IPS-20b (cell line): ENCODE measurements around the gene ZNF280C.
"Not testable (repeated sequence)": the region's sequence is repeated elsewhere in the genome, so short reads cannot be mapped to it uniquely, and the experiment has no call there.

Source experiments
- H3K27ac ChIP-seq: one replicate; pipeline ENCODE4 v1.5.1; 2013; ENCODE audit warnings: low read length
- H3K27me3 ChIP-seq: 2 replicates; pipeline ENCODE4 v1.6.1; 2013; ENCODE audit warnings: mild to moderate bottlenecking, low read length, inconsistent platforms; ENCODE audit not compliant: insufficient read depth
- H3K36me3 ChIP-seq: 2 replicates; pipeline ENCODE4 v1.6.1; 2013; ENCODE audit warnings: low read depth, mild to moderate bottlenecking, inconsistent platforms, low read length, moderate library complexity; ENCODE audit not compliant: insufficient read depth
- H3K4me1 ChIP-seq: 2 replicates; pipeline ENCODE4 v1.6.1; 2013; ENCODE audit warnings: mild to moderate bottlenecking, control low read depth, inconsistent platforms, low read length, moderate library complexity; ENCODE audit not compliant: insufficient read depth
- H3K4me3 ChIP-seq: 2 replicates; pipeline ENCODE4 v1.5.1; 2013; ENCODE audit warnings: mild to moderate bottlenecking, low read length, inconsistent platforms
- H3K9ac ChIP-seq: 2 replicates; pipeline ENCODE4 v1.6.1; 2013; ENCODE audit warnings: low read depth, mild to moderate bottlenecking, inconsistent platforms, low read length, moderate library complexity
- H3K9me3 ChIP-seq: 2 replicates; pipeline ENCODE4 v1.6.1; 2013; ENCODE audit warnings: mild to moderate bottlenecking, low read depth, low read length, inconsistent platforms; ENCODE audit not compliant: insufficient read depth

ZNF280C gene

DNA sequence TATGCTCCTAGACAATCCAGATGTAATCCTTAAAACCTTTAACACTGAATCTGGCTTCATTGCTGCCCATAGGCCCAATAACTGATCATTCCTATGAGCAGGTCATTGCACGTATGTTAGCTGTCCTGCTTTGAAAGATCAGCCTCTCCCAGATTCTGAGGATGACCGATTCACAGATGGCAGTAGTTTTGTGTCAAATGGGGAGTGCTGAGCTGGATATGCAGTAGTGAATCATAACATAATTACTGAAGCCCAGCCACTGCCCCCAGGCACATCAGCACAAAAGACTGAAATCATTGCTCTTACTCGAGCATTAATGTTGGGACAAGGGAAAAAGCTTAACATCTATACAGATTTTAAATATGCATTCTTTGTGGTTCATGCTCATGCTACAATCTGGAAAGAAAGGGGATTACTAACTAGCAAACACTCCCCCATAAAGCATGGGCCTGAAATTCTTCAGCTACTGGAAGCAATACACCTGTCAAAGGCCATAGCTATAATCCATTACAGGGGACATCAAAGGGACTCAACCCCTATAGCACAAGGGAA lies 16.4 kb upstream of the ZNF280C start:
- H3K9me3 ChIP-seq: no peaks in the 10 kb centered on the region
- H3K27me3 ChIP-seq: no peaks in the 10 kb centered on the region
- no peaks in the 10 kb centered on the region for H3K36me3 ChIP-seq
- H3K4me3 ChIP-seq: no peak overlapping the region
- H3K27ac ChIP-seq: no peak overlapping the region
- H3K9ac ChIP-seq: no peak overlapping the region
- H3K4me1 ChIP-seq: peaks cover 6% of the 10 kb centered on the region; the same call in 1 of the 2 replicates

DNA sequence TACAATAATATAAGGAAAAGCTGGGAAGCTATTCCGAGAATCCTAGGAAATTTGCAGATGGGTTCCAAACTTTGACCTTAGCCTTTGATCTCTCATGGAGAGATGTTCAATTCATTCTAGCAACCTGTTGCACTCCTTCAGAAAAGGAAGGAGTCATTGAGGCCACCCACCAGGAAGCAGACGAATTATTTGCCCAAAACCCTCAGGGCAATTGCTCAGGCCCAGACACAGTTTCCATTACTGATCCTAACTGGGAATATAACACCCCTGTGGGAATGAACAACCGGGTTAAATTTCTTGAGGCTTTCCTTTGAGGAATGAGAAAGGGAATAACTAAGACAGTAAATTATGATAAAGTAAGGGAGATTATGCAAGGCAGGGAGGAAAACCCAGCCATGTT lies 13.5 kb upstream of the ZNF280C start:
- Histone ChIP-seq H3K4me3 (no peak overlapping the region), H3K4me1 (peaks cover 7% of the 10 kb centered on the region; the same call in 1 of the 2 replicates), H3K9ac (no peak overlapping the region), H3K9me3 (no peaks in the 10 kb centered on the region), H3K27ac (no peak overlapping the region), H3K36me3 (no peaks in the 10 kb centered on the region), H3K27me3 (no peaks in the 10 kb centered on the region)

DNA sequence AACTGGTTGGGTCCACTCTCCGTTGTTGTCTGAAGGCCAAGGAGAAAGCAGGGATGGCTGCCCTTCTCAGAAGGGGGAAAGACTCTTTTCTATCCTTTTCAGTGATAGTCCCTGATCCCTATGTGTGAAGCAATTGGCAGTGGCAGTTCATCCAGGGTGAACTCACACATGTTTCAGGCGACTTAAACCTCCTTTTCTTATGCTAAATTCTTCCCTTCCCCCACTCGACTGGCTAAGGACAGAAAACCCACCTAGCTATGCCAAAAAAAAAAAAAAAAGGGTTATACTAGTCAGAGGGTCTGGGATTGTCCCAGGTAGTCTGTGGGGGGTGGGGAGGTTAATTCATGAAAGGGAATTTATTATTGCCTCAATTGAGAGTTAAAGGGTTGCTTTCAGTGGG lies 12.2 kb upstream of the ZNF280C start:
- Histone ChIP-seq H3K36me3 (no peaks in the 10 kb centered on the region), H3K4me1 (peaks cover 7% of the 10 kb centered on the region; the same call in 1 of the 2 replicates), H3K4me3 (0 out of 2 replicates have a peak overlapping the region, but pooled peaks have one; percentile 27), H3K27me3 (no peaks in the 10 kb centered on the region), H3K27ac (no peak overlapping the region), H3K9me3 (no peaks in the 10 kb centered on the region), H3K9ac (peak overlapping the region; percentile 38; the same call in 1 of the 2 replicates)

DNA sequence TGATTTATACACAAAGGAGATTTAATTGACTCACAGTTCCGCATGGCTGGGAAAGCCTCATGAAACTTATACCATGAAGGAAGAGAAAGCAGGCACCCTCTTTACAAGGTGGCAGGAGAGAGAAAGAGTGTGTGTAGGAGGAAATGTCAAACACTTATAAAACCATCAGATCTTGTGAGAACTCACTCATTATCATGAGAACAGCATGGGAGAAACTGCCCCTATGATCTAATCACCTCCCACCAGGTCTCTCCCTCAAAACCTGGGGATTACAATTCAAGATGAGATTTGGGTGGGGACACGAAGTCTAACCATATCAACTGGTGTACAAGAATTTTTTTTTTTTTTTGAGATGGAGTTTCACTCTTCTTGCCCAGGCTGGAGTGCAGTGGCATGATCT lies 3.6 kb upstream of the ZNF280C start:
- not testable (repeated sequence) for H3K9me3 ChIP-seq, H3K27ac ChIP-seq, H3K36me3 ChIP-seq, H3K4me1 ChIP-seq, H3K27me3 ChIP-seq, H3K4me3 ChIP-seq, H3K9ac ChIP-seq

DNA sequence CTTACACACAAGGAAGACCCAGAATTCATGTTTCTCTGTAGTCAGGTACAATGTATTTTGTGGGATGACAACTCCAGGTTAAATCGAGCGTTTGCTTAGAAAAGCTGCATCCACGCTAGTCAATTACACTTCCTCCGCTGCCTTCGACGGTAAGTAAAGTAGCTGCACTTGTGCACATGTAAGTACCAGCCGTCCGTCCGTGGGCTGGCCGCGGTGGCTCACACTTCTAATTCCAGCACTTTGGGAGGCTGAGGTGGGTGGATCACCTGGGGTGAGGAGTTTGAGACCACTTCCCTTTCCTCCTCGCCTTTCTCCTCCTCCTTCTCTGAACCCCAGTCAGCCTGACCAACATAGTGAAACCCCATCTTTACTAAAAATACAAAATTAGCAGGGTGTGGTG lies 692 bp upstream of the ZNF280C start:
- H3K9me3 ChIP-seq, H3K36me3 ChIP-seq, H3K4me3 ChIP-seq, H3K27me3 ChIP-seq, H3K27ac ChIP-seq, H3K4me1 ChIP-seq, H3K9ac ChIP-seq: not testable (repeated sequence)

DNA sequence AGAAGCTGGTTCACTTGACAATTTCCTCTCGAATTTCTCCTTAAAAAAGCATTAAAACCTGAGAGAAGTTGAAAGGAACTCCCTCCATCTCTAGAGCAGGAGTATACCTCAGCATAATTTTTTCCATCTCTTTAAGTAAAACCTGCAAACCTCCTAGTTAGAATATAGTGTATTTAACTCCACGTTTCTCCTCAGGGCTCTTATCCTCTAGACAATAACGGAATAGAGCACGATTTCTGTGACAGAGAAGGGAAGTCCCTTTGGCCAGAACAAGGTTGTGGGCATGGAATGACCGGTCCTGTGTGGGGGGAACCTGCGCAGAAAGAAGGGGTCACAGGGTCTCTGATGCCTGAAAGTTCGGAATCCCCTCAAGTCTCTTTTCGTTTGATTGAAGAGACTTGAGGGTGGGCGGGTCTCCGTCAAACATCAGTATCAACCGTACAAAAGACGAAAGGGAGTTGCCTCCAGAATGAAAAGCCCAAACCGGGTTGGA lies 697 bp downstream of the ZNF280C start:
- H3K36me3 ChIP-seq: no peaks in the 10 kb centered on the region
- H3K27ac ChIP-seq: peak overlapping the region; percentile 54
- H3K9me3 ChIP-seq: peaks cover 5% of the 10 kb centered on the region; the same call in 1 of the 2 replicates
- H3K9ac ChIP-seq: peak overlapping the region; percentile 86
- no peaks in the 10 kb centered on the region for H3K4me1 ChIP-seq
- H3K4me3 ChIP-seq: peak overlapping the region; percentile 79
- H3K27me3 ChIP-seq: no peaks in the 10 kb centered on the region

DNA sequence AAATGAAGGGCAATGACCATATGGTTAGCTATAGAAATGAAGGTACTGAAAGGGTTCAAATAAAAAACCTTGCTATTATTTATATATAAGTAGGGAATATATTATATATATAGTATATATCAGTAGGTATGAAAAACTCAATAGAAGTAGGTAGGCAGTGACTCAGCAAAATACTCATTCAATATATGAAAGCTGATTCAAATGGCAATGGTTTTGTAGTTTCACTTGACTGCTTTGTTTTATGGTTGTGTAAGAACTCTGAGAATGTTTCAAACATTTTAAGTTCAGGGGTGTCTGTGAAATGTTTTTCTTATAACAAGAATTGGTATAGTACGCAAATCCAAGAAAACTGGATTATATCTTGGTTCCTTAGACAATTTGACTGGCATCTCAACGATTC lies 4.1 kb downstream of the ZNF280C start:
- no peak overlapping the region for H3K9ac ChIP-seq
- no peak overlapping the region for H3K4me3 ChIP-seq
- peaks cover 5% of the 10 kb centered on the region; the same call in 1 of the 2 replicates for H3K9me3 ChIP-seq
- H3K27ac ChIP-seq: no peak overlapping the region
- H3K27me3 ChIP-seq: no peaks in the 10 kb centered on the region
- H3K36me3 ChIP-seq: no peaks in the 10 kb centered on the region
- H3K4me1 ChIP-seq: no peaks in the 10 kb centered on the region

DNA sequence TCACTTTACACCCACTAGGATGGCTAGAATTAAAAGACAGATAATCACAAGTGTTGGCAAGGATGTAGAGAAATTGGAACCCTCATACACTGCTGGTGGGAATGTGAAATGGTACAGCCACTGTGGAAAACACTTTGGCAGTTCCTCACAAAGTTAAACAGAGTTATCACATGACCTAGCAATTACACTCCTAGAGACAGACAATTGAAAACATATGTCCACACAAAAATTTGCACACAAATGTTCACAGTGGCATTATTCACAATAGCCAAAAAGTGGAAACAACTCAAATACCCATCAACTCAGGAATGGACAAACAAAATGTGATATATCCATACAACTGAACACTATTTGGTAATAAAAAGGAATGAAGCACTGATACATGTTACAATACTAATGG lies 5.7 kb downstream of the ZNF280C start:
- H3K9me3 ChIP-seq: no peaks in the 10 kb centered on the region
- H3K4me1 ChIP-seq: no peaks in the 10 kb centered on the region
- H3K36me3 ChIP-seq: peaks cover 13% of the 10 kb centered on the region; the same call in 1 of the 2 replicates
- H3K4me3 ChIP-seq: no peak overlapping the region
- H3K27ac ChIP-seq: no peak overlapping the region
- H3K27me3 ChIP-seq: no peaks in the 10 kb centered on the region
- no peak overlapping the region for H3K9ac ChIP-seq

DNA sequence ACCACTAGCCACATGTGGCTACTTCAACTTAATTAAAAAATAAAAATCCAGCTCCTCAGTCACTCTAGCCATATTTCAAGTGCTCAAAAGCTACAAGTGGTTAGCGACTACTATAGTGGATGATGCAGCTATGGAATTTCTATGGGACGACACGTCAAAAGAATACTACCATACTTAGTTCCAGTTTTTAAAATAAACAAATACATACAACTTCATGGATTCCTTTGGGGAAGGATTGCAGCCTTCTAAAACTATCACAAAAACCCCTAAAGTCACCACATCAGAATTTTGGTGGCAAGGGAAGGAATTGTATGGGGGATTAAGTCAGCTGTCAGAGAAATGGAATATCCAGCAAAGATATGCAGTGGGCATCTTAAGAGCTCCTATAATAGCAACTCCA lies 6.5 kb downstream of the ZNF280C start:
- no peak overlapping the region for H3K27ac ChIP-seq

DNA sequence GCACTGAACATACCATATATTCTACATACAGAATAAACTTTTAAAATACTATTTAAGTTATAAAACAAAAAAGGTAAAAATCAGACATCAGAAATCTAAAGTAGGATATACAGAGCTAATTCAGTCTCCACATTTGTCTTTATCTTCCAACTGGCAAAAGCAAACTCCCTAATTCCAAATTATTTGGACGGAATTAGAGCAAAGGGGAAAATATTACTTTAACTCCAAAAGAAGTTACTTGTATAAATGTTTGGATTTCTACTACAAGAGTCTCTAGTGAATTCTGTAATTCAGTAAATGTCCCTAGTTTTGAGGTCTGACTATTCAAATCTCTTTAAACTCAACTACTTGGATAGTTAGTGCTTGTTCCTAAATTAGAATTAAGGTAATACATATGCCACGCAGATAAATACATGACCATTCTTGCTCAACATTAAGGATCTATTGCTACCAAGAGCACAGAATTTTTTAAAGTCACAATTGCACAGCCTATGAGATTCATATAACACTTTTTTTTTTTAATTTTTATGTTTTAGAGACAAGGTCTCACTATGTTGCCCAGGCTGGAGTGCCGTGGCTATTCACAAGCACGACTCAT lies 7.3 kb downstream of the ZNF280C start:
- Histone ChIP-seq H3K27ac (no peak overlapping the region), H3K4me3 (no peak overlapping the region), H3K36me3 (peaks cover 13% of the 10 kb centered on the region; the same call in 1 of the 2 replicates), H3K9ac (no peak overlapping the region), H3K27me3 (no peaks in the 10 kb centered on the region), H3K4me1 (no peaks in the 10 kb centered on the region), H3K9me3 (no peaks in the 10 kb centered on the region)

More for the DNA sequence above, 6.5 kb downstream of the ZNF280C start:
- Histone ChIP-seq H3K4me1 (no peaks in the 10 kb centered on the region), H3K36me3 (peaks cover 13% of the 10 kb centered on the region; the same call in 1 of the 2 replicates), H3K27me3 (no peaks in the 10 kb centered on the region), H3K9ac (no peak overlapping the region), H3K9me3 (no peaks in the 10 kb centered on the region), H3K4me3 (no peak overlapping the region)

DNA sequence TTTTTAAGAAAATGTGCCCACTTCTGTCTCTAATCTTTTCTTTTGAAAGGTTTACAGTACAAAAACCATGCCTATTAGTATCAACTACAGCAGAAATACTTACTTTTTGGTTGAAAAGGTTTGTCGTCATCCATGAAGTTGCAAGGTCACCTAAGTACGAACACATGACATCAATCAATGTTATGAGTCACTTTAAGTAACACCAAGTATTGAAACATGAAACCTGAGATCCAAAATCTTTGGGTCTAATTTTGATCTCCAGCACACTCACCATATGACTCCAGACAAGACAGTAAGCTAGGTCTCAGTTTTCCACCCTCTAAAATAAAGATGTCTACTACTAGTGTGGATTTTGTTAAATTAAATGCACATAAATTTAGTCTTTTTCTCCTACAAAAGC lies 8.4 kb downstream of the ZNF280C start:
- Histone ChIP-seq H3K4me1 (no peaks in the 10 kb centered on the region), H3K4me3 (no peak overlapping the region), H3K9me3 (no peaks in the 10 kb centered on the region), H3K27ac (no peak overlapping the region), H3K36me3 (peaks cover 13% of the 10 kb centered on the region; the same call in 1 of the 2 replicates), H3K9ac (no peak overlapping the region), H3K27me3 (no peaks in the 10 kb centered on the region)

DNA sequence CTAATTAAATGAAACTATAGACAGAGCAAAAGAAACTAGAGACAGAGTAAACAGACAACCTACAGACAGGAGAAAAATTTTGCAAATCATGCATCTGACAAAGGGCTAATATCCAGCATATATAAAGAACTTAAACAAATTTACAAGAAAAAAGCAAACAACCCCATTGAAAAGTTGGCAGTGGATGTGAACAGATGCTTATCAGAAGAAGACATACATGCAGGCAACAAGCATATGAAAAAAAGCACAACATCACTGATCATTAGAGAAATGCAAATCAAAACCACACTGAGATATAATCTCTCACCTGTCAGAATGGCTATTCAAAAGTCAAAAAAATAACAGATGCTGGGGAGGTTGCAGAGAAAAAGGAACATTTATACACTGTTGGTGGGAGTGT lies 14.8 kb downstream of the ZNF280C start:
- H3K36me3 ChIP-seq: peaks cover 8% of the 10 kb centered on the region; the same call in 1 of the 2 replicates
- H3K4me3 ChIP-seq: no peak overlapping the region
- no peaks in the 10 kb centered on the region for H3K4me1 ChIP-seq
- H3K27ac ChIP-seq: no peak overlapping the region
- no peaks in the 10 kb centered on the region for H3K27me3 ChIP-seq
- no peaks in the 10 kb centered on the region for H3K9me3 ChIP-seq
- no peak overlapping the region for H3K9ac ChIP-seq
